Nephron (organoid): Measurements from ENCODE around the gene ITGB1BP2.
"Not testable (repeated sequence)": the region's sequence is repeated elsewhere in the genome, so short reads cannot be mapped to it uniquely, and the experiment has no call there.

Source experiments
- H3K27ac Mint-ChIP-seq, 3 experiments: 2 replicates each; pipeline ENCODE4 v1.8.0; 2020; ENCODE audit warnings: mixed read lengths in 3 of 3, mild to moderate bottlenecking in 2 of 3, moderate library complexity in 1 of 3
- H3K27me3 Mint-ChIP-seq: 2 replicates; pipeline ENCODE4 v1.8.0; 2021; ENCODE audit warnings: low read depth, mild to moderate bottlenecking, moderate library complexity, mixed read lengths
- H3K36me3 Mint-ChIP-seq: 2 replicates; pipeline ENCODE4 v1.8.0; 2020; ENCODE audit warnings: low read depth, mixed read lengths
- H3K4me1 Mint-ChIP-seq: 2 replicates; pipeline ENCODE4 v1.8.0; 2020; ENCODE audit warnings: mixed read lengths
- H3K4me3 Mint-ChIP-seq, 3 experiments: 2 replicates each; pipeline ENCODE4 v1.8.0; 2020; ENCODE audit warnings: mild to moderate bottlenecking in 3 of 3, mixed read lengths in 3 of 3, moderate library complexity in 2 of 3
- H3K9me3 Mint-ChIP-seq: 2 replicates; pipeline ENCODE4 v1.8.0; 2020; ENCODE audit warnings: mixed read lengths
- TF ChIP-seq, protein P1 (sequence below), 3 experiments: fragments of 200-600 bp; sonication (generic); IDR thresholded peaks; one replicate each; pipeline ENCODE4 v1.5.0; 2021; ENCODE audit warnings: antibody characterized with exemption in 3 of 3; ENCODE audit not compliant: unreplicated experiment in 3 of 3

Gene ITGB1BP2

DNA sequence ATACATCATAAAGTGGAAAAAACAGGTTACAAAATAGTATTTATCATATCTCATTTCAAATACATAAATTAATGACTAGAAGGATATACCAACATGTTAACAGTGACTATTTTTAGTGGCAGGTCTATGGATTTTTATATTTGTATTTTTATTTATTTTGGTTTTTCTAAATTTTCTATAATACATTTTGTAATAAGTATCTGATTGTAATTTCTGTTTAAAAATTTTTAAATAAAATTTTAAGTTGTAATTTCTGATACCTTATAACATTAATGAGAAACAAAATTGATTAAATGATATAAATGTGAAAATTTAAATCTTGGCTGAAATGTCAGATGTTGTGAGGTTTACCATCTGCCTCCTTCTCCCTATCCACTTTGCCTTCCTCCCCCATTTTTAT, 15.6 kb upstream of the ITGB1BP2 start:
- peaks cover 10% of the 10 kb centered on the region for H3K4me1 Mint-ChIP-seq
- TF ChIP-seq, protein P1, sequence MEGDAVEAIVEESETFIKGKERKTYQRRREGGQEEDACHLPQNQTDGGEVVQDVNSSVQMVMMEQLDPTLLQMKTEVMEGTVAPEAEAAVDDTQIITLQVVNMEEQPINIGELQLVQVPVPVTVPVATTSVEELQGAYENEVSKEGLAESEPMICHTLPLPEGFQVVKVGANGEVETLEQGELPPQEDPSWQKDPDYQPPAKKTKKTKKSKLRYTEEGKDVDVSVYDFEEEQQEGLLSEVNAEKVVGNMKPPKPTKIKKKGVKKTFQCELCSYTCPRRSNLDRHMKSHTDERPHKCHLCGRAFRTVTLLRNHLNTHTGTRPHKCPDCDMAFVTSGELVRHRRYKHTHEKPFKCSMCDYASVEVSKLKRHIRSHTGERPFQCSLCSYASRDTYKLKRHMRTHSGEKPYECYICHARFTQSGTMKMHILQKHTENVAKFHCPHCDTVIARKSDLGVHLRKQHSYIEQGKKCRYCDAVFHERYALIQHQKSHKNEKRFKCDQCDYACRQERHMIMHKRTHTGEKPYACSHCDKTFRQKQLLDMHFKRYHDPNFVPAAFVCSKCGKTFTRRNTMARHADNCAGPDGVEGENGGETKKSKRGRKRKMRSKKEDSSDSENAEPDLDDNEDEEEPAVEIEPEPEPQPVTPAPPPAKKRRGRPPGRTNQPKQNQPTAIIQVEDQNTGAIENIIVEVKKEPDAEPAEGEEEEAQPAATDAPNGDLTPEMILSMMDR (IDR thresholded peaks at IDR 0.05; ENCODE audit: unreplicated experiment in 3 of 3): no peak
- H3K9me3 Mint-ChIP-seq: peaks cover 4% of the 10 kb centered on the region
- peaks cover 29% of the 10 kb centered on the region for H3K36me3 Mint-ChIP-seq
- H3K27me3 Mint-ChIP-seq: no peaks in the 10 kb centered on the region
- H3K4me3 Mint-ChIP-seq: peak overlapping the region; percentile 99
- peak overlapping the region in 1 of 3 experiments; percentile 28 for H3K27ac Mint-ChIP-seq

DNA sequence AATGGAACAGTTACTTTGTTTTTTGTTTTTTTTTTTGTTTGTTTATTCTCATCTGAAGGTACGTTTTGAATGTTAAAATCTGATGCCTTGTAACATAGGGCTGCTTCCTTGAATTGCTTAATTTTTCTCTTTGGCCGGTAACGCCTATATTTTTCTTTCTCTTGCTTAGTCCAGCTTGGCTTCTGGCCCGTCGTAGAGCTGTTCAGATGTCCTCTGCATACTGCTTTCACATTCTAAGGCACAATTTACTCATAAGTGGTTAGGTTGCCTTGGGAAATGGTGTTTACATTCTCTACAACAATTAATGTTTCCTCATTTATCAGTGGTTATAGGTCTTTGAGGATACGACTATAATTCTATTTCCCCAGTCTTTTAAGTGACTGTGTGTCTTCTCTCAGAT, 10.2 kb upstream of the ITGB1BP2 start:
- Mint-ChIP-seq H3K4me3 (no peak overlapping the region), H3K36me3 (peaks cover 43% of the 10 kb centered on the region), H3K4me1 (peaks cover 4% of the 10 kb centered on the region), H3K27me3 (no peaks in the 10 kb centered on the region), H3K27ac (no peak overlapping the region), H3K9me3 (no peaks in the 10 kb centered on the region)
- TF ChIP-seq, protein P1 (IDR thresholded peaks at IDR 0.05; ENCODE audit: unreplicated experiment in 3 of 3): no peak

DNA sequence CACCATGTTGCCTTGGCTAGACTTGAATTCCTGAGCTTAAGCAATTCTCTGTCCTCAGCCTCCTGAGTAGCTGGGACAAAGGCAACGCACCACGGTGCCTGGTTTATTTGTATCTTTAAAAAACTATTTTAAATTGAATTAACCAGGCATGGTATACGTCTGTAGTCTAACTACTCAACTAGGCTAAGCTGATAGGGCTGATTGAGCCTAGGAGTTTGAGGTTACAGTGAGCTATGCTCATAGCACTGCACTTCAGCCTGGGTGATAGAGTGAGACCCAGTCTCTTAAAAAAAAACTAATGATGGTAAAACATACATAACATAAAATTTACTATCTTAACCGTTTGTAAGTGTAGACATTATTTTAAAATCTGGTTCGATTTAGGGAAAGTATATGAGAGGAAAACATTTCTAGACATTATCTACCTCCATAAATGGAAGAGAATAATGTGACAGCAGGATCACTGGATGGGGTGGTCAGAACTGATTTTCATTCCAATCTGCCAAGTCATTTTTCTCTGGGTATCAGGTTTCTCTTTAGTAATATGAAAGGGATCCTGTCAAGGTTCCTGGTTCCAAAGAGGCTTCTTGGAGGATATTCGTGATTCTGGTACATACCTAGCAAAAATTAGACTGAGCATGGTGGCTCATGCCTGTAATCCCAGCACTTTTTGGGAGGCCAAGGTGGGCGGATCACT, 8.7 kb upstream of the ITGB1BP2 start:
- Mint-ChIP-seq H3K9me3 (no peaks in the 10 kb centered on the region), H3K27me3 (no peaks in the 10 kb centered on the region), H3K36me3 (peaks cover 55% of the 10 kb centered on the region), H3K4me1 (peaks cover 4% of the 10 kb centered on the region), H3K4me3 (no peak overlapping the region), H3K27ac (no peak overlapping the region)
- TF ChIP-seq, protein P1 (IDR thresholded peaks at IDR 0.05; ENCODE audit: unreplicated experiment in 3 of 3): no peak

DNA sequence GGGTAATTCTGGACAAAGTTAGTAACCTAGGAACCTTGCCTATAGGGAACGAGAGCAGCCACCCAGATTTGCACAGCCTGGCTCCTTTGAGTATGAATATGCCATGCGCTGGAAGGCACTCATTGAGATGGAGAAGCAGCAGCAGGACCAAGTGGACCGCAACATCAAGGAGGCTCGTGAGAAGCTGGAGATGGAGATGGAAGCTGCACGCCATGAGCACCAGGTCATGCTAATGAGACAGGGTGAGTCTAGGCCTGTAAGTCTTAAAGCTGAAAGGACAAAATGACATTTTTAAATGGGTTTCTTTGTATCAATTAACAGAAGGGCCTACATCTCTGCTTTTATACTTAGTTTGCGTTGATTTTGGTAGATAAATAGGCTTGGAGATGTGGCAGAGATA, 4.7 kb upstream of the ITGB1BP2 start:
- Mint-ChIP-seq H3K27me3 (no peaks in the 10 kb centered on the region), H3K4me1 (peaks cover 14% of the 10 kb centered on the region), H3K27ac (no peak overlapping the region), H3K9me3 (peaks cover 4% of the 10 kb centered on the region), H3K4me3 (no peak overlapping the region), H3K36me3 (peaks cover 76% of the 10 kb centered on the region)
- TF ChIP-seq, protein P1 (IDR thresholded peaks at IDR 0.05; ENCODE audit: unreplicated experiment in 3 of 3): no peak

DNA sequence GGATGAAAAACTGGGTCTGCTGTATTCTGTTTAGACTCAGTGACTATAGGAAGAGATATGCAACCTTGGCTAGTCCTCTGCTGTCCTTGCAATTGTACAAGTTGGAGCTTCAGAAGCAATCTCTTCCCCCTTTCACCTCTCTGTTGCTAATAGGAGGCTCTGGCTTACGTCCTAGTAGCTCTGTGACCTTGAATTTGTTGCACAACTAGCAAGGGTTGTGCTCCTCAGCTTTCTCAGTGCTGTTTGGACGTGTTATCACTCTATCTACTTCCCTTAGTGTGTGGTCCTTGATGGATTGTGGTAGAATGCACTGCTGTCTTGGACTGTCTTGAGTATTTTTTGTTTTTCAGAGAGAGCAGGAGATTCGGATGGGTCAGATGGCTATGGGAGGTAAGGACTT, 3.4 kb upstream of the ITGB1BP2 start:
- TF ChIP-seq, protein P1 (IDR thresholded peaks at IDR 0.05; ENCODE audit: unreplicated experiment in 3 of 3): no peak
- H3K36me3 Mint-ChIP-seq: peaks cover 74% of the 10 kb centered on the region
- no peak overlapping the region for H3K4me3 Mint-ChIP-seq
- H3K4me1 Mint-ChIP-seq: peaks cover 15% of the 10 kb centered on the region
- peak overlapping the region in 1 of 3 experiments; percentile 14 for H3K27ac Mint-ChIP-seq
- peaks cover 4% of the 10 kb centered on the region for H3K9me3 Mint-ChIP-seq
- no peaks in the 10 kb centered on the region for H3K27me3 Mint-ChIP-seq

GRCh38 chrX:71300064-71300463, 1.5 kb upstream of the ITGB1BP2 start:
- H3K4me3 Mint-ChIP-seq, H3K27me3 Mint-ChIP-seq, H3K9me3 Mint-ChIP-seq: not testable (repeated sequence)
- peaks cover 15% of the 10 kb centered on the region for H3K4me1 Mint-ChIP-seq
- peak overlapping the region in 1 of 3 experiments; percentile 89 for H3K27ac Mint-ChIP-seq
- peaks cover 76% of the 10 kb centered on the region for H3K36me3 Mint-ChIP-seq

DNA sequence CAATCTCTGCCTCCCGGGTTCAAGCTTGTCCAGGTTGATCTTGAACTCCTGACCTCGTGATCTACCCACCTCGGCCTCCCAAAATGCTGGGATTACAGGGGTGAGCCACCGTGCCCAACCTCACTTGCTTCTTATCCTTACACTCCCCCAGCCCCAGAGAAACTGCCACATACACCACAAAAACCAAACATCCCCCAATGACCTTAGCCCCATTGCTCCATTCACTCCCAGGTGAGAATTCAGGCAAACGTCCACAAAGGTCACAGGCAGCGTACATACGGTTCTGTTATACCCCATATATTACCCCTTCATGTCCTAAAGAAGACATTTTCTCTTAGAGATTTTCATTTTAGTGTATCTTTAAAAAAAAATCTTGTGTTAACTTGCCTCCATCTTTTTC, 1.1 kb upstream of the ITGB1BP2 start:
- peaks cover 15% of the 10 kb centered on the region for H3K4me1 Mint-ChIP-seq
- H3K4me3 Mint-ChIP-seq, H3K27me3 Mint-ChIP-seq, H3K9me3 Mint-ChIP-seq: not testable (repeated sequence)
- peaks cover 81% of the 10 kb centered on the region for H3K36me3 Mint-ChIP-seq
- H3K27ac Mint-ChIP-seq: peak overlapping the region in 2 of 3 experiments; percentile 88 to 89
